Cardiac fibroblast (primary cell): Measurements from ENCODE around the gene SPOCK2.

ENCODE experiments used
- DNase-seq, 2 donors: peaks; one replicate each; pipeline versions ENCODE4 v3.0.0 to v3.0.0-alpha.2; 2010; ENCODE audit warnings: low read depth in 2 of 2
- H3K4me3 ChIP-seq, 2 donors: replicated peaks in 1 of 2; 1 replicate in 1 of 2; 2 replicates in 1 of 2; pipeline ENCODE4 v1.5.1; 2011; ENCODE audit warnings: low read depth in 2 of 2, low read length in 2 of 2, mild to moderate bottlenecking in 2 of 2, moderate library complexity in 1 of 2
- CTCF ChIP-seq: IDR thresholded peaks from one replicate; pipeline ENCODE4 v1.5.1; 2011; ENCODE audit warnings: low read depth, mild to moderate bottlenecking, low read length, inconsistent platforms

Gene SPOCK2

GRCh38 chr10:72094574-72094973 lies 6.2 kb upstream of the SPOCK2 start:
- DNase-seq = no peak
- H3K4me3 ChIP-seq = no peak overlapping the region
- no peak for TF ChIP-seq CTCF

- no peak for TF ChIP-seq CTCF
- no peak overlapping the region for H3K4me3 ChIP-seq
- DNase-seq = no peak
Measured at GRCh38 chr10:72093450-72093849, 5.1 kb upstream of the SPOCK2 start.

- no peak overlapping the region for H3K4me3 ChIP-seq
- TF ChIP-seq CTCF = no peak
Measured at GRCh38 chr10:72092987-72093386, 4.6 kb upstream of the SPOCK2 start.

GRCh38 chr10:72092171-72092924 lies 4.0 kb upstream of the SPOCK2 start:
- no peak overlapping the region for H3K4me3 ChIP-seq
- TF ChIP-seq CTCF = no peak

More at GRCh38 chr10:72092987-72093386, 4.6 kb upstream of the SPOCK2 start:
- no peak for DNase-seq

GRCh38 chr10:72090326-72090725 lies 2.0 kb upstream of the SPOCK2 start:
- no peak for DNase-seq
- TF ChIP-seq CTCF = no peak
- no peak overlapping the region for H3K4me3 ChIP-seq

More at GRCh38 chr10:72092171-72092924, 4.0 kb upstream of the SPOCK2 start:
- no peak for DNase-seq

GRCh38 chr10:72089618-72090017 lies 1.3 kb upstream of the SPOCK2 start:
- no peak overlapping the region for H3K4me3 ChIP-seq
- DNase-seq = no peak
- TF ChIP-seq CTCF = no peak
